ENCODE measurements around the gene CFH. TPM values are rescaled to one million over a fixed set of nuclear protein-coding genes. Genes with fewer than 3 reads are reported as not detected.

CFH gene
- total RNA-seq, 2 donors from 2014 or later: not detected

GRCh38 chr1:196659471-196659870 lies 7.6 kb downstream of the CFH start:
- Mint-ChIP-seq H3K36me3 (ENCODE audit: low read depth) (no peaks in the 10 kb centered on the region), H3K9me3 (no peaks in the 10 kb centered on the region), H3K27ac (no peak overlapping the region), H3K4me1 (peaks cover 8% of the 10 kb centered on the region), H3K27me3 (ENCODE audit: insufficient read depth) (no peaks in the 10 kb centered on the region), H3K4me3 (no peak overlapping the region)
- Histone ChIP-seq H3K27ac (ENCODE audit: low read depth, low read length) (no peak overlapping the region), H3K4me3 (ENCODE audit: low read length) (no peak overlapping the region), H3K27me3 (ENCODE audit: control insufficient read depth, insufficient read depth, low read length, poor library complexity, severe bottlenecking) (no peaks in the 10 kb centered on the region), H3K9me3 (ENCODE audit: control insufficient read depth, low read length) (no peaks in the 10 kb centered on the region), H3K9ac (ENCODE audit: extremely low read depth, low read length, poor library complexity, severe bottlenecking) (no peak overlapping the region), H3K36me3 (ENCODE audit: control insufficient read depth, insufficient read depth, low read length) (no peaks in the 10 kb centered on the region), H3K4me1 (ENCODE audit: control insufficient read depth, insufficient read depth, low read length) (no peaks in the 10 kb centered on the region)
- 80 to 88% methylated on average over 1 of the region's 1 CpG for WGBS, 2 experiments (ENCODE audit: insufficient coverage in 1 of 2, insufficient read length in 1 of 2)
- TF ChIP-seq, protein P1, sequence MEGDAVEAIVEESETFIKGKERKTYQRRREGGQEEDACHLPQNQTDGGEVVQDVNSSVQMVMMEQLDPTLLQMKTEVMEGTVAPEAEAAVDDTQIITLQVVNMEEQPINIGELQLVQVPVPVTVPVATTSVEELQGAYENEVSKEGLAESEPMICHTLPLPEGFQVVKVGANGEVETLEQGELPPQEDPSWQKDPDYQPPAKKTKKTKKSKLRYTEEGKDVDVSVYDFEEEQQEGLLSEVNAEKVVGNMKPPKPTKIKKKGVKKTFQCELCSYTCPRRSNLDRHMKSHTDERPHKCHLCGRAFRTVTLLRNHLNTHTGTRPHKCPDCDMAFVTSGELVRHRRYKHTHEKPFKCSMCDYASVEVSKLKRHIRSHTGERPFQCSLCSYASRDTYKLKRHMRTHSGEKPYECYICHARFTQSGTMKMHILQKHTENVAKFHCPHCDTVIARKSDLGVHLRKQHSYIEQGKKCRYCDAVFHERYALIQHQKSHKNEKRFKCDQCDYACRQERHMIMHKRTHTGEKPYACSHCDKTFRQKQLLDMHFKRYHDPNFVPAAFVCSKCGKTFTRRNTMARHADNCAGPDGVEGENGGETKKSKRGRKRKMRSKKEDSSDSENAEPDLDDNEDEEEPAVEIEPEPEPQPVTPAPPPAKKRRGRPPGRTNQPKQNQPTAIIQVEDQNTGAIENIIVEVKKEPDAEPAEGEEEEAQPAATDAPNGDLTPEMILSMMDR (conservative IDR thresholded peaks at IDR 0.05): no peak
- DNase-seq: no peak

DNA sequence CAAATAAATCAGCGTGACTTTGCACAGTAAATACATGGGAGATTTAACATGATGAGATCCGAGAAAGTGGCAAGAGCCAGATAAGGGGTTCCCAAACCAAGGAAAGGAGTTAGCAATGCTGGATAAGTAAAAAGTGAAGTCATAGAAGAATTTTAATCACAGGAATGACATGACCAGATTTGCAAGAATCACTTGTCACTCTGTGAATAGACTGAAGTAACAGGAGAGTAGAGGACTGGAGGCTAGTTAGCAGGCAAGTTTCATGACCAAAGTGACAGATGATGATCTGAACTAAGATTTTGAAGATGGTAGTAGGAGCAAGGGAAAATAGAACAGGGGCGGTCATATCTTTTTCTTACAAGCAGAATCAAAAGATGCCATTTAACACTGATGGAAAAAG lies 8.4 kb downstream of the CFH start:
- TF ChIP-seq, protein P1 (conservative IDR thresholded peaks at IDR 0.05): no peak
- Histone ChIP-seq H3K36me3 (ENCODE audit: control insufficient read depth, insufficient read depth, low read length) (no peaks in the 10 kb centered on the region), H3K27me3 (ENCODE audit: control insufficient read depth, insufficient read depth, low read length, poor library complexity, severe bottlenecking) (no peaks in the 10 kb centered on the region), H3K27ac (ENCODE audit: low read depth, low read length) (no peak overlapping the region), H3K9me3 (ENCODE audit: control insufficient read depth, low read length) (no peaks in the 10 kb centered on the region), H3K9ac (ENCODE audit: extremely low read depth, low read length, poor library complexity, severe bottlenecking) (no peak overlapping the region), H3K4me3 (ENCODE audit: low read length) (no peak overlapping the region), H3K4me1 (ENCODE audit: control insufficient read depth, insufficient read depth, low read length) (no peaks in the 10 kb centered on the region)
- Mint-ChIP-seq H3K27ac (no peak overlapping the region), H3K36me3 (ENCODE audit: low read depth) (no peaks in the 10 kb centered on the region), H3K4me3 (no peak overlapping the region), H3K4me1 (peaks cover 8% of the 10 kb centered on the region), H3K9me3 (no peaks in the 10 kb centered on the region), H3K27me3 (ENCODE audit: insufficient read depth) (no peaks in the 10 kb centered on the region)
- WGBS, 2 experiments (ENCODE audit: insufficient coverage in 1 of 2, insufficient read length in 1 of 2): 91 to 93% methylated on average over 1 to 3 of the region's 3 CpGs
- no peak for DNase-seq

GRCh38 chr1:196660852-196661251 lies 9.0 kb downstream of the CFH start:
- H3K4me1 Mint-ChIP-seq: peaks cover 8% of the 10 kb centered on the region
- 26% methylated on average over 3 of the region's 5 CpGs; no CpG with 5 or more reads in 1 of the 2 experiments for WGBS, 2 experiments (ENCODE audit: insufficient coverage in 1 of 2, insufficient read length in 1 of 2)
- H3K36me3 Mint-ChIP-seq (ENCODE audit: low read depth): no peaks in the 10 kb centered on the region
- H3K27me3 Mint-ChIP-seq (ENCODE audit: insufficient read depth): no peaks in the 10 kb centered on the region
- H3K9me3 Mint-ChIP-seq: peaks cover 3% of the 10 kb centered on the region
- TF ChIP-seq, protein P1 (conservative IDR thresholded peaks at IDR 0.05): peak; percentile 82
- no peak overlapping the region for H3K4me3 Mint-ChIP-seq
- no peak for DNase-seq
- H3K27ac Mint-ChIP-seq: no peak overlapping the region
- Histone ChIP-seq H3K4me3 (ENCODE audit: low read length) (no peak overlapping the region), H3K9ac (ENCODE audit: extremely low read depth, low read length, poor library complexity, severe bottlenecking) (no peak overlapping the region), H3K4me1 (ENCODE audit: control insufficient read depth, insufficient read depth, low read length) (no peaks in the 10 kb centered on the region), H3K27me3 (ENCODE audit: control insufficient read depth, insufficient read depth, low read length, poor library complexity, severe bottlenecking) (no peaks in the 10 kb centered on the region), H3K27ac (ENCODE audit: low read depth, low read length) (no peak overlapping the region), H3K9me3 (ENCODE audit: control insufficient read depth, low read length) (no peaks in the 10 kb centered on the region), H3K36me3 (ENCODE audit: control insufficient read depth, insufficient read depth, low read length) (no peaks in the 10 kb centered on the region)

Measured in endodermal cell (in vitro differentiated cells).